Liver (tissue), 2 donors: Measurements from ENCODE around the gene GSK3B.

Experiments
- ATF3 ChIP-seq: IDR thresholded peaks from 2 replicates; pipeline ENCODE4 v1.6.1; 2016; ENCODE audit warnings: antibody characterized with exemption
- YY1 ChIP-seq: IDR thresholded peaks from 2 replicates; pipeline ENCODE4 v1.6.1; 2016; ENCODE audit warnings: antibody characterized with exemption, mild to moderate bottlenecking
- donor health status: healthy.

DNA sequence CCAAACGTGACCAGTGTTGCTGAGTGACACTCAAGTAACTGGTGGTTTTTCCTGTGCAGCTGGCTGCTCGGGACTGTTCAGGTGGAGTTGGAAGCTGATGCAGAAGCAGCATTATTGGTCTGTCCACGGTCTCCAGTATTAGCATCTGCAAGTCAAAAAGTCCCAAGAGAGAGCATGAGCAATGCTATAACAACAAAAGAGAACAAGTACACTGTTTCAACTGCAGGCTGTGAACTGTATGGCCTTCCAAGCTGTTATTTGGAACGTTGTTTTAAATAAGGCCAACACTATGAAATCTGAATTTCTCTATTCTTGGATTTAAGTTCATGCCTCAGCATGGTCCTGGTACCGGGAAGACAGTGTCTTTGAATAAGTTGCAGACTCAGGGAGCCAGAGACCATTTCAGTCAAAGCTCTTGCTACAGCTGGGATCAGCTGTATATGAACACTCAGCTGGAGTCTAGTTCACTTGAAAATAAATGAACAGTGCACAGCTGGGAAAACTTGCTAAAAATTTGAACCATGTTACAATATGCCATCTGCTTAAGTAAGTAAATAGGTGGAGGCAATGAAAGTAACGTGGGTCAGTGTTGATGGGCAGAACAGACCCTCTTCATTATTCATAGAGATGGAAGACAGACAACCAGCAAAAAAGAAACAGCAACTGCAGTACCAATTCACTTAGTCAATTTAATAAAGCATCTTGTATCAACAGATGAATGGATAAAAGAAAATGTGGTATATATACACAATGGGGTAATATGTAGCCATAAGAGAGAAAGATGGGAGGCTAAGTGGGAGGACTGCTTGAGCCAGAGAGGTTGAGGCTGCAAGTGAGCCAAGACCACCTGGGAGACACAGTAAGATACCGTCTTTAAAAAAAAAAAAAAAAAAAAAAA lies 267.3 kb downstream of the GSK3B start:
- TF ChIP-seq YY1, result no peak
- TF ChIP-seq ATF3, result no peak
